Measurements from ENCODE around the gene AKAP13.

AKAP13 gene

GRCh38 chr15:85492406-85492805 lies 112.0 kb downstream of the AKAP13 start:
- Histone ChIP-seq H2AK5ac (ENCODE audit: low read depth, low read length) (no peak overlapping the region), H2BK5ac (ENCODE audit: low read length) (no peak overlapping the region), H2BK15ac (ENCODE audit: low read length) (no peak overlapping the region), H3K23ac (ENCODE audit: low read depth, low read length, poor library complexity) (no peak overlapping the region), H3K18ac (ENCODE audit: low read length) (no peak overlapping the region), H2BK12ac (ENCODE audit: low read length) (no peak overlapping the region), H4K8ac (ENCODE audit: low read depth, low read length) (no peak overlapping the region), H3K14ac (ENCODE audit: low read length) (no peak overlapping the region), H3K27ac (replicated peaks; ENCODE audit: low read length) (no peak overlapping the region), H3K27me3 (ENCODE audit: control insufficient read depth in 3 of 3, insufficient read depth in 3 of 3, low read depth in 1 of 3, low read length in 3 of 3) (no peaks in the 10 kb centered on the region), H3K79me1 (ENCODE audit: low read depth, low read length) (no peaks in the 10 kb centered on the region), H2AFZ (ENCODE audit: low read length) (no peak overlapping the region), H3K4me3 (ENCODE audit: low read length in 2 of 2) (no peak overlapping the region), H3K9me3 (replicated peaks in 1 of 2; ENCODE audit: control insufficient read depth in 2 of 2, insufficient read depth in 1 of 2, low read depth in 1 of 2, low read length in 2 of 2) (no peaks in the 10 kb centered on the region), H3K4ac (ENCODE audit: low read length) (no peak overlapping the region), H3K4me1 (ENCODE audit: control insufficient read depth in 2 of 2, insufficient read depth in 1 of 2, low read depth in 1 of 2, low read length in 2 of 2) (peaks cover 3 to 8% of the 10 kb centered on the region in 2 donors), H3K36me3 (replicated peaks in 1 of 2; ENCODE audit: control insufficient read depth in 2 of 2, insufficient read depth in 2 of 2, low read length in 2 of 2) (peaks cover 0 to 11% of the 10 kb centered on the region in 2 donors), H3K9ac (ENCODE audit: low read depth, low read length, poor library complexity) (no peak overlapping the region), H3K4me2 (ENCODE audit: insufficient read depth, low read length, poor library complexity, severe bottlenecking) (no peak overlapping the region), H2BK120ac (ENCODE audit: low read depth, low read length) (no peak overlapping the region), H4K91ac (ENCODE audit: low read depth, low read length, poor library complexity) (no peak overlapping the region)
- DNase-seq (ENCODE audit: low spot score): no peak

GRCh38 chr15:85493260-85493659 lies 112.9 kb downstream of the AKAP13 start:
- Histone ChIP-seq H2BK12ac (ENCODE audit: low read length) (no peak overlapping the region), H3K4me3 (ENCODE audit: low read length in 2 of 2) (no peak overlapping the region), H3K79me1 (ENCODE audit: low read depth, low read length) (no peaks in the 10 kb centered on the region), H4K8ac (ENCODE audit: low read depth, low read length) (no peak overlapping the region), H3K27me3 (ENCODE audit: control insufficient read depth in 3 of 3, insufficient read depth in 3 of 3, low read depth in 1 of 3, low read length in 3 of 3) (no peaks in the 10 kb centered on the region), H3K9me3 (replicated peaks in 1 of 2; ENCODE audit: control insufficient read depth in 2 of 2, insufficient read depth in 1 of 2, low read depth in 1 of 2, low read length in 2 of 2) (no peaks in the 10 kb centered on the region), H2BK15ac (ENCODE audit: low read length) (no peak overlapping the region), H2AK5ac (ENCODE audit: low read depth, low read length) (no peak overlapping the region), H2BK5ac (ENCODE audit: low read length) (no peak overlapping the region), H2BK120ac (ENCODE audit: low read depth, low read length) (no peak overlapping the region), H3K36me3 (replicated peaks in 1 of 2; ENCODE audit: control insufficient read depth in 2 of 2, insufficient read depth in 2 of 2, low read length in 2 of 2) (peaks cover 0 to 3% of the 10 kb centered on the region in 2 donors), H3K4ac (ENCODE audit: low read length) (no peak overlapping the region), H4K91ac (ENCODE audit: low read depth, low read length, poor library complexity) (no peak overlapping the region), H3K4me2 (ENCODE audit: insufficient read depth, low read length, poor library complexity, severe bottlenecking) (no peak overlapping the region), H3K4me1 (ENCODE audit: control insufficient read depth in 2 of 2, insufficient read depth in 1 of 2, low read depth in 1 of 2, low read length in 2 of 2) (peaks cover 3 to 8% of the 10 kb centered on the region in 2 donors), H2AFZ (ENCODE audit: low read length) (no peak overlapping the region), H3K23ac (ENCODE audit: low read depth, low read length, poor library complexity) (no peak overlapping the region), H3K27ac (replicated peaks; ENCODE audit: low read length) (no peak overlapping the region), H3K14ac (ENCODE audit: low read length) (no peak overlapping the region), H3K9ac (ENCODE audit: low read depth, low read length, poor library complexity) (no peak overlapping the region), H3K18ac (ENCODE audit: low read length) (no peak overlapping the region)
- no CpG with 5 or more reads among the region's 1 CpG for WGBS, 2 donors (ENCODE audit: extremely low coverage in 2 of 2, insufficient read length in 2 of 2, insufficient replicate concordance in 1 of 2)
- no peak for DNase-seq (ENCODE audit: low spot score)

- no peak overlapping the region for H2AK5ac ChIP-seq (ENCODE audit: low read depth, low read length)
- H3K9ac ChIP-seq (ENCODE audit: low read depth, low read length, poor library complexity): no peak overlapping the region
- no CpG with 5 or more reads among the region's 5 CpGs for WGBS, 2 donors (ENCODE audit: extremely low coverage in 2 of 2, insufficient read length in 2 of 2, insufficient replicate concordance in 1 of 2)
- no peak overlapping the region for H3K4me2 ChIP-seq (ENCODE audit: insufficient read depth, low read length, poor library complexity, severe bottlenecking)
- no peaks in the 10 kb centered on the region for H3K79me1 ChIP-seq (ENCODE audit: low read depth, low read length)
- H4K8ac ChIP-seq (ENCODE audit: low read depth, low read length): no peak overlapping the region
- H2BK5ac ChIP-seq (ENCODE audit: low read length): no peak overlapping the region
- no peak overlapping the region for H3K18ac ChIP-seq (ENCODE audit: low read length)
- DNase-seq (ENCODE audit: low spot score): no peak
- H3K4me3 ChIP-seq (ENCODE audit: low read length in 2 of 2): no peak overlapping the region
- H3K9me3 ChIP-seq (replicated peaks in 1 of 2; ENCODE audit: control insufficient read depth in 2 of 2, insufficient read depth in 1 of 2, low read depth in 1 of 2, low read length in 2 of 2): no peaks in the 10 kb centered on the region
- no peak overlapping the region for H3K27ac ChIP-seq (replicated peaks; ENCODE audit: low read length)
- no peak overlapping the region for H2AFZ ChIP-seq (ENCODE audit: low read length)
- no peak overlapping the region for H3K23ac ChIP-seq (ENCODE audit: low read depth, low read length, poor library complexity)
- peaks cover 7 to 8% of the 10 kb centered on the region in 2 donors for H3K4me1 ChIP-seq (ENCODE audit: control insufficient read depth in 2 of 2, insufficient read depth in 1 of 2, low read depth in 1 of 2, low read length in 2 of 2)
- H2BK120ac ChIP-seq (ENCODE audit: low read depth, low read length): no peak overlapping the region
- no peak overlapping the region for H2BK15ac ChIP-seq (ENCODE audit: low read length)
- no peak overlapping the region for H4K91ac ChIP-seq (ENCODE audit: low read depth, low read length, poor library complexity)
- H3K14ac ChIP-seq (ENCODE audit: low read length): no peak overlapping the region
- no peak overlapping the region for H2BK12ac ChIP-seq (ENCODE audit: low read length)
- no peak overlapping the region for H3K4ac ChIP-seq (ENCODE audit: low read length)
- H3K27me3 ChIP-seq (ENCODE audit: control insufficient read depth in 3 of 3, insufficient read depth in 3 of 3, low read depth in 1 of 3, low read length in 3 of 3): no peaks in the 10 kb centered on the region
- peaks cover 0 to 2% of the 10 kb centered on the region in 2 donors for H3K36me3 ChIP-seq (replicated peaks in 1 of 2; ENCODE audit: control insufficient read depth in 2 of 2, insufficient read depth in 2 of 2, low read length in 2 of 2)
Observed at GRCh38 chr15:85494048-85494777, 113.8 kb downstream of the AKAP13 start.

- H2BK5ac ChIP-seq (ENCODE audit: low read length): no peak overlapping the region
- H4K91ac ChIP-seq (ENCODE audit: low read depth, low read length, poor library complexity): no peak overlapping the region
- H3K4me2 ChIP-seq (ENCODE audit: insufficient read depth, low read length, poor library complexity, severe bottlenecking): no peak overlapping the region
- H3K23ac ChIP-seq (ENCODE audit: low read depth, low read length, poor library complexity): no peak overlapping the region
- H3K4me3 ChIP-seq (ENCODE audit: low read length in 2 of 2): no peak overlapping the region
- no peak overlapping the region for H2AFZ ChIP-seq (ENCODE audit: low read length)
- no peaks in the 10 kb centered on the region for H3K79me1 ChIP-seq (ENCODE audit: low read depth, low read length)
- no peak overlapping the region for H3K27ac ChIP-seq (replicated peaks; ENCODE audit: low read length)
- no peak overlapping the region for H4K8ac ChIP-seq (ENCODE audit: low read depth, low read length)
- H2BK120ac ChIP-seq (ENCODE audit: low read depth, low read length): no peak overlapping the region
- H3K27me3 ChIP-seq (ENCODE audit: control insufficient read depth in 3 of 3, insufficient read depth in 3 of 3, low read depth in 1 of 3, low read length in 3 of 3): no peaks in the 10 kb centered on the region
- no peak overlapping the region for H2AK5ac ChIP-seq (ENCODE audit: low read depth, low read length)
- no peak overlapping the region for H2BK15ac ChIP-seq (ENCODE audit: low read length)
- H2BK12ac ChIP-seq (ENCODE audit: low read length): no peak overlapping the region
- no peak overlapping the region for H3K18ac ChIP-seq (ENCODE audit: low read length)
- H3K9me3 ChIP-seq (replicated peaks in 1 of 2; ENCODE audit: control insufficient read depth in 2 of 2, insufficient read depth in 1 of 2, low read depth in 1 of 2, low read length in 2 of 2): no peaks in the 10 kb centered on the region
- peaks cover 12 to 16% of the 10 kb centered on the region in 2 donors for H3K4me1 ChIP-seq (ENCODE audit: control insufficient read depth in 2 of 2, insufficient read depth in 1 of 2, low read depth in 1 of 2, low read length in 2 of 2)
- no peak overlapping the region for H3K14ac ChIP-seq (ENCODE audit: low read length)
- H3K36me3 ChIP-seq (replicated peaks in 1 of 2; ENCODE audit: control insufficient read depth in 2 of 2, insufficient read depth in 2 of 2, low read length in 2 of 2): no peaks in the 10 kb centered on the region
- WGBS, 2 donors (ENCODE audit: extremely low coverage in 2 of 2, insufficient read length in 2 of 2, insufficient replicate concordance in 1 of 2): no CpG with 5 or more reads among the region's 3 CpGs
- no peak for DNase-seq (ENCODE audit: low spot score)
- H3K4ac ChIP-seq (ENCODE audit: low read length): no peak overlapping the region
- H3K9ac ChIP-seq (ENCODE audit: low read depth, low read length, poor library complexity): no peak overlapping the region
Observed at GRCh38 chr15:85495096-85495495, 114.7 kb downstream of the AKAP13 start.

Data from neuronal stem cell (in vitro differentiated cells).